CD4-positive, alpha-beta memory T cell (primary cell): ENCODE results near the gene ZBTB48. TPM values are rescaled to one million over a fixed set of nuclear protein-coding genes. Genes with fewer than 3 reads are reported as not detected.

Experiments
- CTCF ChIA-PET: fragments of 350-600 bp; sonication (Branson Sonifier 250); formaldehyde crosslinking; loops from one replicate; lab custom pipeline; 2021; ENCODE audit warnings: inconsistent platforms; ENCODE audit not compliant: partially characterized antibody; lab: Charles Lee
- POLR2A ChIA-PET: fragments of 350-600 bp; sonication (Branson Sonifier 250); formaldehyde crosslinking; loops from one replicate; lab custom pipeline; 2021; ENCODE audit not compliant: partially characterized antibody; lab: Charles Lee
- DNase-seq, 5 donors: peaks; one replicate each; pipeline versions ENCODE4 v3.0.0 to v3.0.0-alpha.2; 2020 to 2022; ENCODE audit warnings: mixed read lengths in 1 of 5
- H3K27ac ChIP-seq: one replicate; pipeline ENCODE4 v1.7.0; 2013; ENCODE audit warnings: low read depth, low read length
- H3K27me3 ChIP-seq: 2 replicates; pipeline ENCODE4 v1.7.0; 2013; ENCODE audit warnings: mild to moderate bottlenecking, low read length, moderate library complexity; ENCODE audit not compliant: insufficient read depth
- H3K36me3 ChIP-seq: 2 replicates; pipeline ENCODE4 v1.7.0; 2013; ENCODE audit warnings: mild to moderate bottlenecking, low read length, moderate library complexity; ENCODE audit not compliant: insufficient read depth
- H3K4me1 ChIP-seq: 2 replicates; pipeline ENCODE4 v1.7.0; 2013; ENCODE audit warnings: mild to moderate bottlenecking, low read length, moderate library complexity; ENCODE audit not compliant: insufficient read depth
- H3K4me3 ChIP-seq, 2 donors: one replicate each; pipeline ENCODE4 v1.7.0; 2013; ENCODE audit warnings: low read length in 2 of 2, mild to moderate bottlenecking in 1 of 2
- H3K9me3 ChIP-seq, 2 donors: one replicate each; pipeline ENCODE4 v1.7.0; 2013; ENCODE audit warnings: low read length in 2 of 2, control low read depth in 1 of 2; ENCODE audit not compliant: control insufficient read depth in 1 of 2
- H3K27ac Mint-ChIP-seq, 7 donors: one replicate each; pipeline ENCODE4 v1.8.0; 2020 to 2021; ENCODE audit warnings: mixed read lengths in 7 of 7, mild to moderate bottlenecking in 6 of 7, inconsistent platforms in 3 of 7, moderate library complexity in 3 of 7
- H3K27me3 Mint-ChIP-seq, 2 donors: one replicate each; pipeline ENCODE4 v1.8.0; 2020 to 2021; ENCODE audit warnings: mixed read lengths in 2 of 2
- H3K36me3 Mint-ChIP-seq, 2 donors: one replicate each; pipeline ENCODE4 v1.8.0; 2020 to 2021; ENCODE audit warnings: mixed read lengths in 2 of 2, inconsistent platforms in 1 of 2, mild to moderate bottlenecking in 1 of 2
- H3K4me1 Mint-ChIP-seq, 4 donors: one replicate each; pipeline ENCODE4 v1.8.0; 2020 to 2021; ENCODE audit warnings: mixed read lengths in 4 of 4, mild to moderate bottlenecking in 1 of 4
- H3K4me3 Mint-ChIP-seq, 8 donors: one replicate each; pipeline ENCODE4 v1.8.0; 2020 to 2021; ENCODE audit warnings: mixed read lengths in 8 of 8, mild to moderate bottlenecking in 7 of 8, moderate library complexity in 6 of 8, inconsistent platforms in 3 of 8
- H3K9me3 Mint-ChIP-seq, 8 donors: one replicate each; pipeline ENCODE4 v1.8.0; 2020 to 2021; ENCODE audit warnings: mixed read lengths in 8 of 8, mild to moderate bottlenecking in 5 of 8, inconsistent platforms in 3 of 8, moderate library complexity in 1 of 8
- intact Hi-C: fragments of 100-400 bp; cut with micrococcal nuclease; formaldehyde crosslinking; loops from one replicate; pipeline ENCODE4 v1.15.1; 2023
- polyA plus RNA-seq, 2 donors: library from polyadenylated mRNA; unstranded; fragments of 300-500 nt; fragmentation: Illumina TruSeq; gene quantifications; one replicate each; pipeline ENCODE4 v1.2.3, GENCODE V29; 2021
- total RNA-seq, 2 experiments: library from RNA; stranded (reverse); gene quantifications; one replicate each; pipeline ENCODE4 v1.2.3, GENCODE V29; 2021

Gene ZBTB48
- total RNA-seq = 10 to 100 TPM; 62.6 to 70.7 TPM
- 10 to 100 TPM; 18.4 to 23.9 TPM for polyA plus RNA-seq

- Histone ChIP-seq H3K36me3 (no peaks in the 10 kb centered on the region), H3K27me3 (no peaks in the 10 kb centered on the region), H3K9me3 (no peaks in the 10 kb centered on the region), H3K4me1 (peaks cover 32% of the 10 kb centered on the region), H3K4me3 (peak within 1 kb of the TSS; percentile 69 to 76), H3K27ac (peak within 1 kb of the TSS; percentile 83)
- intact Hi-C loops = loop anchor here (1.0 kb wide), 4 partner anchors 22 to 46 kb away; partner anchors contain the start of genes NOL9 and PHF13
- peak within 1 kb of the TSS; percentile 96 to 99 (median 99) for H3K27ac Mint-ChIP-seq
- H3K27me3 Mint-ChIP-seq = no peaks in the 10 kb centered on the region
- peak within 1 kb of the TSS; percentile 92 to 99 (median 96) for H3K4me3 Mint-ChIP-seq
- CTCF ChIA-PET = interaction anchor here (1.0 to 2.3 kb wide), 6 partner anchors 20 to 90 kb away, joined by 3 to 13 read pairs (median 9); partner anchors contain the start of genes KLHL21, NOL9, TAS1R1 and THAP3
- DNase-seq = peak; percentile 95 to 97 (median 95)
- H3K4me1 Mint-ChIP-seq = peaks cover 19 to 42% (median 30%) of the 10 kb centered on the region in 4 donors
- POLR2A ChIA-PET = interaction anchor here (0.8 to 13.0 kb wide), 22 partner anchors 9 to 186 kb away, joined by 3 to 273 read pairs (median 5); partner anchors contain the start of genes ACOT7, KLHL21, NOL9 and PHF13
- H3K9me3 Mint-ChIP-seq = no peaks in the 10 kb centered on the region
- H3K36me3 Mint-ChIP-seq = peaks cover 0 to 7% of the 10 kb centered on the region in 2 donors
Observed at GRCh38 chr1:6579374-6580118, at the start of gene ZBTB48. Gene ZBTB48, plus strand, starts transcription at chr1:6579994. Its CDS starts 616 bp downstream, at chr1:6580610.

- ChIA-PET POLR2A (no interaction called here), CTCF (no interaction called here)
- Histone ChIP-seq H3K4me1 (no peaks in the 10 kb centered on the region), H3K4me3 (no peak overlapping the region), H3K36me3 (peaks cover 63% of the 10 kb centered on the region), H3K27me3 (no peaks in the 10 kb centered on the region), H3K27ac (no peak overlapping the region), H3K9me3 (no peaks in the 10 kb centered on the region)
- Mint-ChIP-seq H3K27me3 (no peaks in the 10 kb centered on the region), H3K4me3 (no peak overlapping the region), H3K36me3 (peaks cover 35 to 73% of the 10 kb centered on the region in 2 donors), H3K4me1 (peaks cover 0 to 6% (median 4%) of the 10 kb centered on the region in 4 donors), H3K9me3 (no peaks in the 10 kb centered on the region), H3K27ac (no peak overlapping the region)
- no peak for DNase-seq
- intact Hi-C loops = no loop called here
Observed at GRCh38 chr1:6530504-6531160, 49.2 kb upstream of the ZBTB48 start.

DNA sequence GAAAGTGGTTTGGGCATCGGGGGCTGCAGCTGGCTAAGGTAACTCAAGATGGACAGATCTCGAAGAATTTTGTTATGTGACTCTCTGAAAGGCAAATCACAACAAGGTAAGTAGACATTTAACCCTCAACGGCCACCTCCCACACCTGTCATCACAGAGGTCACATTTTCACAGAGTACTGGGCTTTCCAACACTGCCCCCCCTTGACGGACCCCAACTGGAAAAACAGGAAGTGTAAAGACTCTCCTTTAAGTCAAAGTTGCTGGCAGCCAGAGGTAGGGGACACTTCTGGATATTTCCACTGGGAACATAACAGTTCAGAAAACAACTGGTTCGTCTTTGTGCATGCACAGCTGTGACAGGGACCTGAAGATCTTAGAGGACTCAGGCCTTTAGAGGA, 47.8 kb upstream of the ZBTB48 start:
- POLR2A ChIA-PET = no interaction called here
- peaks cover 28 to 63% of the 10 kb centered on the region in 2 donors for H3K36me3 Mint-ChIP-seq

GRCh38 chr1:6534248-6534822, 45.5 kb upstream of the ZBTB48 start:
- Histone ChIP-seq H3K9me3 (no peaks in the 10 kb centered on the region), H3K27ac (no peak overlapping the region), H3K36me3 (peaks cover 38% of the 10 kb centered on the region), H3K27me3 (no peaks in the 10 kb centered on the region), H3K4me3 (no peak overlapping the region), H3K4me1 (no peaks in the 10 kb centered on the region)
- peaks cover 21 to 58% of the 10 kb centered on the region in 2 donors for H3K36me3 Mint-ChIP-seq
- no peak for DNase-seq
- intact Hi-C loops = no loop called here
- H3K27ac Mint-ChIP-seq = peak overlapping the region in 1 of 7 donors; percentile 52
- H3K27me3 Mint-ChIP-seq = no peaks in the 10 kb centered on the region
- peaks cover 6 to 12% (median 9%) of the 10 kb centered on the region in 4 donors for H3K4me1 Mint-ChIP-seq
- no peak overlapping the region for H3K4me3 Mint-ChIP-seq
- no peaks in the 10 kb centered on the region for H3K9me3 Mint-ChIP-seq
- POLR2A ChIA-PET = interaction anchor here (0.6 to 1.4 kb wide), 2 partner anchors 11 to 68 kb away, joined by 3 to 4 read pairs; no protein-coding TSS in a partner anchor
- CTCF ChIA-PET = interaction anchor here (1.0 to 5.0 kb wide), 3 partner anchors 13 to 44 kb away, joined by 4 to 36 read pairs (median 7); partner anchors contain the start of genes NOL9 and TAS1R1

More for the DNA sequence above, 47.8 kb upstream of the ZBTB48 start:
- DNase-seq = no peak
- intact Hi-C loops = no loop called here
- Histone ChIP-seq H3K4me1 (no peaks in the 10 kb centered on the region), H3K27me3 (no peaks in the 10 kb centered on the region), H3K27ac (no peak overlapping the region), H3K36me3 (peaks cover 52% of the 10 kb centered on the region), H3K4me3 (no peak overlapping the region), H3K9me3 (no peaks in the 10 kb centered on the region)
- Mint-ChIP-seq H3K9me3 (no peaks in the 10 kb centered on the region), H3K4me1 (peaks cover 2 to 6% (median 5%) of the 10 kb centered on the region in 4 donors), H3K27ac (peak overlapping the region in 3 of 7 donors; percentile 37 to 47 (median 47)), H3K27me3 (no peaks in the 10 kb centered on the region), H3K4me3 (no peak overlapping the region)
- CTCF ChIA-PET = no interaction called here

- CTCF ChIA-PET = interaction anchor here (1.0 to 5.0 kb wide), 6 partner anchors 9 to 111 kb away, joined by 4 to 36 read pairs (median 6); partner anchors contain the start of genes NOL9 and TAS1R1
- H3K27me3 ChIP-seq = no peaks in the 10 kb centered on the region
- H3K4me3 Mint-ChIP-seq = no peak overlapping the region
- H3K9me3 ChIP-seq = no peaks in the 10 kb centered on the region
- peaks cover 6 to 14% (median 9%) of the 10 kb centered on the region in 4 donors for H3K4me1 Mint-ChIP-seq
- H3K27me3 Mint-ChIP-seq = no peaks in the 10 kb centered on the region
- H3K27ac Mint-ChIP-seq = peak overlapping the region in 5 of 7 donors; percentile 37 to 92 (median 55)
- DNase-seq = no peak
- no peak overlapping the region for H3K27ac ChIP-seq
- intact Hi-C loops = no loop called here
- peaks cover 38% of the 10 kb centered on the region for H3K36me3 ChIP-seq
- H3K9me3 Mint-ChIP-seq = no peaks in the 10 kb centered on the region
- no peak overlapping the region for H3K4me3 ChIP-seq
- no peaks in the 10 kb centered on the region for H3K4me1 ChIP-seq
- H3K36me3 Mint-ChIP-seq = peaks cover 25 to 62% of the 10 kb centered on the region in 2 donors
- POLR2A ChIA-PET = interaction anchor here (1.4 to 2.8 kb wide), 2 partner anchors 10 to 19 kb away, joined by 4 to 14 read pairs; partner anchors contain the start of genes NOL9 and TAS1R1
Observed at GRCh38 chr1:6535214-6535613, 44.6 kb upstream of the ZBTB48 start.

DNA sequence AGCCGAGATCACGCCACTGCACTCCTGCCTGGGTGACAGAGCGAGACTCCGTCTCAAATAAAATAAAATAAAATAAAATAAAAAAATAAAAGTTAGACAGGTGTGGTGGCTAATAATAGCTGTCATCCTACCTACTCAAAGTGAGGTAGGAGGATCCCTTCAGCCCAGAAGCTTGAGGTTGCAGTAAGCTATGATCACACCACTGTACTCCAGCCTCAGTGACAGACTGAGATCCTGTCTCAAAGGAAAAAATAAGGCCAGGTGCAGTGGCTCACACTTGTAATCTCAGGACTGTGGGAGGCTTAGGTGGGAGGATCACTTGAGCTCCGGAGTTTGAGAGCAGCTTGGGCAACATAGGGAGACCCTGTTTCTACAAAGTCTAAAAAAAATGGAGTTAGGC, 43.5 kb upstream of the ZBTB48 start:
- no peak overlapping the region for H3K4me3 Mint-ChIP-seq
- H3K9me3 Mint-ChIP-seq = no peaks in the 10 kb centered on the region
- Histone ChIP-seq H3K27ac (no peak overlapping the region), H3K27me3 (no peaks in the 10 kb centered on the region), H3K36me3 (peaks cover 31% of the 10 kb centered on the region), H3K4me3 (no peak overlapping the region), H3K9me3 (no peaks in the 10 kb centered on the region), H3K4me1 (no peaks in the 10 kb centered on the region)
- peaks cover 25 to 56% of the 10 kb centered on the region in 2 donors for H3K36me3 Mint-ChIP-seq
- DNase-seq = no peak
- POLR2A ChIA-PET = interaction anchor here (0.6 to 2.8 kb wide), 2 partner anchors 18 to 65 kb away, joined by 3 to 14 read pairs; partner anchors contain the start of genes NOL9 and TAS1R1
- H3K27me3 Mint-ChIP-seq = no peaks in the 10 kb centered on the region
- peak overlapping the region in 1 of 7 donors; percentile 13 for H3K27ac Mint-ChIP-seq
- CTCF ChIA-PET = interaction anchor here (1.5 to 5.0 kb wide), 4 partner anchors 10 to 18 kb away, joined by 3 to 36 read pairs (median 6); partner anchors contain the start of genes NOL9 and TAS1R1
- intact Hi-C loops = no loop called here
- H3K4me1 Mint-ChIP-seq = peaks cover 6 to 14% (median 9%) of the 10 kb centered on the region in 4 donors
